HepG2 (cell line): Measurements from ENCODE around the gene DLX3. TPM values are rescaled to one million over a fixed set of nuclear protein-coding genes. Genes with fewer than 3 reads are reported as not detected.

Experiments
- CCDC6 ChIP-seq: sonication (generic); formaldehyde crosslinking; IDR thresholded peaks from 2 replicates; pipeline ENCODE4 v1.8.1; 2022; ENCODE audit warnings: mild to moderate bottlenecking, missing genetic modification reagents, moderate library complexity
- CEBPB ChIP-seq: IDR thresholded peaks from 2 replicates; pipeline ENCODE4 v1.6.1; 2011; ENCODE audit warnings: low read depth, low read length, improper control_type of control experiment, borderline replicate concordance
- CEBPG ChIP-seq: IDR thresholded peaks from 2 replicates; pipeline ENCODE4 v1.6.1; 2016
- CENPX ChIP-seq: sonication (generic); formaldehyde crosslinking; IDR thresholded peaks from 2 replicates; pipeline ENCODE4 v1.9.0; 2021; ENCODE audit warnings: mild to moderate bottlenecking, missing genetic modification reagents, moderate library complexity
- HNRNPH1 ChIP-seq: fragments of 200-400 bp; formaldehyde crosslinking; optimal IDR thresholded peaks from 2 replicates; pipeline ENCODE3; 2017; ENCODE audit warnings: mild to moderate bottlenecking, low read depth, low read length
- RFXANK ChIP-seq: IDR thresholded peaks from 2 replicates; pipeline ENCODE4 v1.6.1; 2016
- SMARCE1 ChIP-seq: fragments of 450-650 bp; IDR thresholded peaks from 2 replicates; pipeline ENCODE4 v1.6.1; 2017; ENCODE audit warnings: borderline replicate concordance
- ZNF547 ChIP-seq: sonication (generic); formaldehyde crosslinking; IDR thresholded peaks from 2 replicates; pipeline ENCODE4 v1.5.1; 2020; ENCODE audit warnings: mild to moderate bottlenecking, missing genetic modification reagents
- ZNF567 ChIP-seq: sonication (generic); formaldehyde crosslinking; IDR thresholded peaks from 2 replicates; pipeline ENCODE4 v1.8.1; 2023; ENCODE audit warnings: mild to moderate bottlenecking, missing genetic modification reagents, borderline replicate concordance
- ZNF577 ChIP-seq: sonication (generic); formaldehyde crosslinking; IDR thresholded peaks from 2 replicates; pipeline ENCODE4 v1.4.0; 2020; ENCODE audit warnings: mild to moderate bottlenecking, low read depth, missing genetic modification reagents, borderline replicate concordance
- ZNF614 ChIP-seq: IDR thresholded peaks from 2 replicates; pipeline ENCODE4 v1.6.1; 2018; ENCODE audit warnings: missing biosample characterization, missing genetic modification reagents, inconsistent platforms, borderline replicate concordance
- ZNF644 ChIP-seq: IDR thresholded peaks from 2 replicates; pipeline ENCODE4 v1.6.1; 2016; ENCODE audit warnings: low read depth
- ZZZ3 ChIP-seq: sonication (generic); formaldehyde crosslinking; IDR thresholded peaks from 2 replicates; pipeline ENCODE4 v1.4.0; 2020; ENCODE audit warnings: missing genetic modification reagents, mild to moderate bottlenecking, borderline replicate concordance
- polyA plus RNA-seq, 8 experiments: library from polyadenylated mRNA; depleted of rRNA in 3 of 8; stranded (reverse) in 7 of 8; unstranded in 1 of 8; fragments of >200 nt; fragmentation: Illumina TruSeq in 4 of 8; extraction: Trizol in 4 of 8; gene quantifications; 2 replicates each; pipeline versions ENCODE4 v1.2.1 to v1.2.3, GENCODE V29; 2011 to 2016; ENCODE audit warnings: low read depth in 4 of 8, missing spikeins in 1 of 8, mixed read lengths in 1 of 8; ENCODE audit not compliant: insufficient read depth in 1 of 8
- total RNA-seq, 5 experiments: library from RNA; depleted of rRNA; stranded (reverse); fragments of >200 nt; fragmentation: Illumina TruSeq; extraction: Trizol; gene quantifications; 2 replicates each; pipeline ENCODE4 v1.2.3, GENCODE V29; 2016; ENCODE audit warnings: low read depth in 1 of 5
- TF ChIP-seq, protein P1 (sequence below): IDR thresholded peaks from 2 replicates; pipeline ENCODE4 v1.6.1; 2016; ENCODE audit warnings: missing biosample characterization, missing genetic modification reagents, low read depth
- TF ChIP-seq, protein P2 (sequence below): sonication (generic); formaldehyde crosslinking; IDR thresholded peaks from one replicate; pipeline ENCODE4 v1.5.1; 2020; ENCODE audit warnings: mild to moderate bottlenecking, missing genetic modification reagents; ENCODE audit errors: not compliant biosample characterization
- TF ChIP-seq, protein P3 (sequence below): sonication (generic); formaldehyde crosslinking; IDR thresholded peaks from 2 replicates; pipeline ENCODE4 v1.4.0; 2020; ENCODE audit warnings: missing genetic modification reagents, mild to moderate bottlenecking, borderline replicate concordance

Gene DLX3
- total and polyA plus RNA-seq, 2 of the 13 experiments (the other 11 are each of a cell fraction or from before 2014, with no cell fraction given) = 0.03 TPM; not detected in 1

GRCh38 chr17:49997773-49998703 lies 3.0 kb upstream of the DLX3 start (continued):
- no peak for TF ChIP-seq ZNF614 (CRISPR knock-in tag)
- TF ChIP-seq CEBPB = no peak
- no peak for TF ChIP-seq CCDC6 (CRISPR knock-in tag)
- TF ChIP-seq RFXANK (CRISPR knock-in tag) = no peak
- TF ChIP-seq, protein P1, sequence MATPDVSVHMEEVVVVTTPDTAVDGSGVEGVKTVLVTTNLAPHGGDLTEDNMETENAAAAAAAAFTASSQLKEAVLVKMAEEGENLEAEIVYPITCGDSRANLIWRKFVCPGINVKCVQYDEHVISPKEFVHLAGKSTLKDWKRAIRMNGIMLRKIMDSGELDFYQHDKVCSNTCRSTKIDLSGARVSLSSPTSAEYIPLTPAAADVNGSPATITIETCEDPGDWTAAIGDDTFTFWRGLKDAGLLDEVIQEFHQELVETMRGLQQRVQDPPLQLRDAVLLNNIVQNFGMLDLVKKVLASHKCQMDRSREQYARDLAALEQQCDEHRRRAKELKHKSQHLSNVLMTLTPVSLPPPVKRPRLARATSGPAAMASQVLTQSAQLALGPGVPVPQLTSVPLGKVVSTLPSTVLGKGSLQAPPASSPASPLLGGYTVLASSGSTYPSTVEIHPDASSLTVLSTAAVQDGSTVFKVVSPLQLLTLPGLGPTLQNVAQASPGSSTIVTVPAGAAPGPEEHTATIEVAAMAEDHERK (CRISPR knock-in tag) = 0 out of 2 replicates have a peak, but pooled peaks have one; percentile 23
- no peak for TF ChIP-seq SMARCE1
- TF ChIP-seq CENPX (CRISPR knock-in tag) = no peak
- TF ChIP-seq ZNF577 (CRISPR knock-in tag) = no peak
- TF ChIP-seq, protein P2, sequence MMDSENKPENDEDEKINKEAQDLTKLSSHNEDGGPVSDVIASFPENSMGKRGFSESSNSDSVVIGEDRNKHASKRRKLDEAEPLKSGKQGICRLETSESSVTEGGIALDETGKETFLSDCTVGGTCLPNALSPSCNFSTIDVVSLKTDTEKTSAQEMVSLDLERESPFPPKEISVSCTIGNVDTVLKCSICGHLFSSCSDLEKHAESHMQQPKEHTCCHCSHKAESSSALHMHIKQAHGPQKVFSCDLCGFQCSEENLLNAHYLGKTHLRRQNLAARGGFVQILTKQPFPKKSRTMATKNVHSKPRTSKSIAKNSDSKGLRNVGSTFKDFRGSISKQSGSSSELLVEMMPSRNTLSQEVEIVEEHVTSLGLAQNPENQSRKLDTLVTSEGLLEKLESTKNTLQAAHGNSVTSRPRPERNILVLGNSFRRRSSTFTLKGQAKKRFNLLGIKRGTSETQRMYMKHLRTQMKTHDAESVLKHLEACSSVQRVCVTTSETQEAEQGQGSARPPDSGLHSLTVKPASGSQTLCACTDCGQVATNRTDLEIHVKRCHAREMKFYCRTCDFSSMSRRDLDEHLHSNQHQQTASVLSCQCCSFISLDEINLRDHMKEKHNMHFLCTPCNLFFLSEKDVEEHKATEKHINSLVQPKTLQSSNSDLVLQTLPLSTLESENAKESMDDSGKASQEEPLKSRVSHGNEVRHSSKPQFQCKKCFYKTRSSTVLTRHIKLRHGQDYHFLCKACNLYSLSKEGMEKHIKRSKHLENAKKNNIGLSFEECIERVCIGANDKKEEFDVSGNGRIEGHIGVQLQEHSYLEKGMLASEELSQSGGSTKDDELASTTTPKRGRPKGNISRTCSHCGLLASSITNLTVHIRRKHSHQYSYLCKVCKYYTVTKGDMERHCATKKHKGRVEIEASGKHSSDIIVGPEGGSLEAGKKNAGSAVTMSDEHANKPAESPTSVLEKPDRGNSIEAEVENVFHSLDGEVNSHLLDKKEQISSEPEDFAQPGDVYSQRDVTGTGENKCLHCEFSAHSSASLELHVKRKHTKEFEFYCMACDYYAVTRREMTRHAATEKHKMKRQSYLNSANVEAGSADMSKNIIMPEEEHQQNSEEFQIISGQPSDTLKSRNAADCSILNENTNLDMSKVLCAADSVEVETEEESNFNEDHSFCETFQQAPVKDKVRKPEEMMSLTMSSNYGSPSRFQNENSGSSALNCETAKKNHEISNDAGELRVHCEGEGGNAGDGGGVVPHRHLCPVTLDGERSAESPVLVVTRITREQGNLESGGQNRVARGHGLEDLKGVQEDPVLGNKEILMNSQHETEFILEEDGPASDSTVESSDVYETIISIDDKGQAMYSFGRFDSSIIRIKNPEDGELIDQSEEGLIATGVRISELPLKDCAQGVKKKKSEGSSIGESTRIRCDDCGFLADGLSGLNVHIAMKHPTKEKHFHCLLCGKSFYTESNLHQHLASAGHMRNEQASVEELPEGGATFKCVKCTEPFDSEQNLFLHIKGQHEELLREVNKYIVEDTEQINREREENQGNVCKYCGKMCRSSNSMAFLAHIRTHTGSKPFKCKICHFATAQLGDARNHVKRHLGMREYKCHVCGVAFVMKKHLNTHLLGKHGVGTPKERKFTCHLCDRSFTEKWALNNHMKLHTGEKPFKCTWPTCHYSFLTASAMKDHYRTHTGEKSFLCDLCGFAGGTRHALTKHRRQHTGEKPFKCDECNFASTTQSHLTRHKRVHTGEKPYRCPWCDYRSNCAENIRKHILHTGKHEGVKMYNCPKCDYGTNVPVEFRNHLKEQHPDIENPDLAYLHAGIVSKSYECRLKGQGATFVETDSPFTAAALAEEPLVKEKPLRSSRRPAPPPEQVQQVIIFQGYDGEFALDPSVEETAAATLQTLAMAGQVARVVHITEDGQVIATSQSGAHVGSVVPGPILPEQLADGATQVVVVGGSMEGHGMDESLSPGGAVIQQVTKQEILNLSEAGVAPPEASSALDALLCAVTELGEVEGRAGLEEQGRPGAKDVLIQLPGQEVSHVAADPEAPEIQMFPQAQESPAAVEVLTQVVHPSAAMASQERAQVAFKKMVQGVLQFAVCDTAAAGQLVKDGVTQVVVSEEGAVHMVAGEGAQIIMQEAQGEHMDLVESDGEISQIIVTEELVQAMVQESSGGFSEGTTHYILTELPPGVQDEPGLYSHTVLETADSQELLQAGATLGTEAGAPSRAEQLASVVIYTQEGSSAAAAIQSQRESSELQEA (CRISPR knock-in tag) = peak; percentile 78
- TF ChIP-seq ZNF644 = no peak
- TF ChIP-seq ZNF547 (CRISPR knock-in tag) = no peak
- TF ChIP-seq ZNF567 (CRISPR knock-in tag) = peak; percentile 47; the same call in 1 of the 2 replicates
- peak; percentile 18; the same call in 1 of the 2 replicates for TF ChIP-seq CEBPG (CRISPR knock-in tag)
- TF ChIP-seq ZZZ3 (CRISPR knock-in tag) = 0 out of 2 replicates have a peak, but pooled peaks have one; percentile 22
- no peak for TF ChIP-seq HNRNPH1
- TF ChIP-seq, protein P3, sequence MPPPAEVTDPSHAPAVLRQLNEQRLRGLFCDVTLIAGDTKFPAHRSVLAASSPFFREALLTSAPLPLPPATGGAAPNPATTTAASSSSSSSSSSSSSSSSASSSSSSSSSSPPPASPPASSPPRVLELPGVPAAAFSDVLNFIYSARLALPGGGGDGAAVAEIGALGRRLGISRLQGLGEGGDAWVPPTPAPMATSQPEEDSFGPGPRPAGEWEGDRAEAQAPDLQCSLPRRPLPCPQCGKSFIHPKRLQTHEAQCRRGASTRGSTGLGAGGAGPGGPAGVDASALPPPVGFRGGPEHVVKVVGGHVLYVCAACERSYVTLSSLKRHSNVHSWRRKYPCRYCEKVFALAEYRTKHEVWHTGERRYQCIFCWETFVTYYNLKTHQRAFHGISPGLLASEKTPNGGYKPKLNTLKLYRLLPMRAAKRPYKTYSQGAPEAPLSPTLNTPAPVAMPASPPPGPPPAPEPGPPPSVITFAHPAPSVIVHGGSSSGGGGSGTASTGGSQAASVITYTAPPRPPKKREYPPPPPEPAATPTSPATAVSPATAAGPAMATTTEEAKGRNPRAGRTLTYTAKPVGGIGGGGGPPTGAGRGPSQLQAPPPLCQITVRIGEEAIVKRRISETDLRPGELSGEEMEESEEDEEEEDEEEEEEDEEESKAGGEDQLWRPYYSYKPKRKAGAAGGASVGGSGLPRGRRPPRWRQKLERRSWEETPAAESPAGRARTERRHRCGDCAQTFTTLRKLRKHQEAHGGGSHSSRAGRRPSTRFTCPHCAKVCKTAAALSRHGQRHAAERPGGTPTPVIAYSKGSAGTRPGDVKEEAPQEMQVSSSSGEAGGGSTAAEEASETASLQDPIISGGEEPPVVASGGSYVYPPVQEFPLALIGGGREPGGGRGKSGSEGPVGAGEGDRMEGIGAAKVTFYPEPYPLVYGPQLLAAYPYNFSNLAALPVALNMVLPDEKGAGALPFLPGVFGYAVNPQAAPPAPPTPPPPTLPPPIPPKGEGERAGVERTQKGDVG (CRISPR knock-in tag) = no peak
